ENCODE measurements around the gene PANK1. TPM values are rescaled to one million over a fixed set of nuclear protein-coding genes. Genes with fewer than 3 reads are reported as not detected.

Gene PANK1
- total and polyA plus RNA-seq, 2 of the 8 experiments (the other 6 are each of a cell fraction or from before 2014, with no cell fraction given), result 18.5 to 40.4 TPM

GRCh38 chr10:89615112-89615511 lies 29.9 kb downstream of the PANK1 start (continued):
- TF ChIP-seq, protein P1, sequence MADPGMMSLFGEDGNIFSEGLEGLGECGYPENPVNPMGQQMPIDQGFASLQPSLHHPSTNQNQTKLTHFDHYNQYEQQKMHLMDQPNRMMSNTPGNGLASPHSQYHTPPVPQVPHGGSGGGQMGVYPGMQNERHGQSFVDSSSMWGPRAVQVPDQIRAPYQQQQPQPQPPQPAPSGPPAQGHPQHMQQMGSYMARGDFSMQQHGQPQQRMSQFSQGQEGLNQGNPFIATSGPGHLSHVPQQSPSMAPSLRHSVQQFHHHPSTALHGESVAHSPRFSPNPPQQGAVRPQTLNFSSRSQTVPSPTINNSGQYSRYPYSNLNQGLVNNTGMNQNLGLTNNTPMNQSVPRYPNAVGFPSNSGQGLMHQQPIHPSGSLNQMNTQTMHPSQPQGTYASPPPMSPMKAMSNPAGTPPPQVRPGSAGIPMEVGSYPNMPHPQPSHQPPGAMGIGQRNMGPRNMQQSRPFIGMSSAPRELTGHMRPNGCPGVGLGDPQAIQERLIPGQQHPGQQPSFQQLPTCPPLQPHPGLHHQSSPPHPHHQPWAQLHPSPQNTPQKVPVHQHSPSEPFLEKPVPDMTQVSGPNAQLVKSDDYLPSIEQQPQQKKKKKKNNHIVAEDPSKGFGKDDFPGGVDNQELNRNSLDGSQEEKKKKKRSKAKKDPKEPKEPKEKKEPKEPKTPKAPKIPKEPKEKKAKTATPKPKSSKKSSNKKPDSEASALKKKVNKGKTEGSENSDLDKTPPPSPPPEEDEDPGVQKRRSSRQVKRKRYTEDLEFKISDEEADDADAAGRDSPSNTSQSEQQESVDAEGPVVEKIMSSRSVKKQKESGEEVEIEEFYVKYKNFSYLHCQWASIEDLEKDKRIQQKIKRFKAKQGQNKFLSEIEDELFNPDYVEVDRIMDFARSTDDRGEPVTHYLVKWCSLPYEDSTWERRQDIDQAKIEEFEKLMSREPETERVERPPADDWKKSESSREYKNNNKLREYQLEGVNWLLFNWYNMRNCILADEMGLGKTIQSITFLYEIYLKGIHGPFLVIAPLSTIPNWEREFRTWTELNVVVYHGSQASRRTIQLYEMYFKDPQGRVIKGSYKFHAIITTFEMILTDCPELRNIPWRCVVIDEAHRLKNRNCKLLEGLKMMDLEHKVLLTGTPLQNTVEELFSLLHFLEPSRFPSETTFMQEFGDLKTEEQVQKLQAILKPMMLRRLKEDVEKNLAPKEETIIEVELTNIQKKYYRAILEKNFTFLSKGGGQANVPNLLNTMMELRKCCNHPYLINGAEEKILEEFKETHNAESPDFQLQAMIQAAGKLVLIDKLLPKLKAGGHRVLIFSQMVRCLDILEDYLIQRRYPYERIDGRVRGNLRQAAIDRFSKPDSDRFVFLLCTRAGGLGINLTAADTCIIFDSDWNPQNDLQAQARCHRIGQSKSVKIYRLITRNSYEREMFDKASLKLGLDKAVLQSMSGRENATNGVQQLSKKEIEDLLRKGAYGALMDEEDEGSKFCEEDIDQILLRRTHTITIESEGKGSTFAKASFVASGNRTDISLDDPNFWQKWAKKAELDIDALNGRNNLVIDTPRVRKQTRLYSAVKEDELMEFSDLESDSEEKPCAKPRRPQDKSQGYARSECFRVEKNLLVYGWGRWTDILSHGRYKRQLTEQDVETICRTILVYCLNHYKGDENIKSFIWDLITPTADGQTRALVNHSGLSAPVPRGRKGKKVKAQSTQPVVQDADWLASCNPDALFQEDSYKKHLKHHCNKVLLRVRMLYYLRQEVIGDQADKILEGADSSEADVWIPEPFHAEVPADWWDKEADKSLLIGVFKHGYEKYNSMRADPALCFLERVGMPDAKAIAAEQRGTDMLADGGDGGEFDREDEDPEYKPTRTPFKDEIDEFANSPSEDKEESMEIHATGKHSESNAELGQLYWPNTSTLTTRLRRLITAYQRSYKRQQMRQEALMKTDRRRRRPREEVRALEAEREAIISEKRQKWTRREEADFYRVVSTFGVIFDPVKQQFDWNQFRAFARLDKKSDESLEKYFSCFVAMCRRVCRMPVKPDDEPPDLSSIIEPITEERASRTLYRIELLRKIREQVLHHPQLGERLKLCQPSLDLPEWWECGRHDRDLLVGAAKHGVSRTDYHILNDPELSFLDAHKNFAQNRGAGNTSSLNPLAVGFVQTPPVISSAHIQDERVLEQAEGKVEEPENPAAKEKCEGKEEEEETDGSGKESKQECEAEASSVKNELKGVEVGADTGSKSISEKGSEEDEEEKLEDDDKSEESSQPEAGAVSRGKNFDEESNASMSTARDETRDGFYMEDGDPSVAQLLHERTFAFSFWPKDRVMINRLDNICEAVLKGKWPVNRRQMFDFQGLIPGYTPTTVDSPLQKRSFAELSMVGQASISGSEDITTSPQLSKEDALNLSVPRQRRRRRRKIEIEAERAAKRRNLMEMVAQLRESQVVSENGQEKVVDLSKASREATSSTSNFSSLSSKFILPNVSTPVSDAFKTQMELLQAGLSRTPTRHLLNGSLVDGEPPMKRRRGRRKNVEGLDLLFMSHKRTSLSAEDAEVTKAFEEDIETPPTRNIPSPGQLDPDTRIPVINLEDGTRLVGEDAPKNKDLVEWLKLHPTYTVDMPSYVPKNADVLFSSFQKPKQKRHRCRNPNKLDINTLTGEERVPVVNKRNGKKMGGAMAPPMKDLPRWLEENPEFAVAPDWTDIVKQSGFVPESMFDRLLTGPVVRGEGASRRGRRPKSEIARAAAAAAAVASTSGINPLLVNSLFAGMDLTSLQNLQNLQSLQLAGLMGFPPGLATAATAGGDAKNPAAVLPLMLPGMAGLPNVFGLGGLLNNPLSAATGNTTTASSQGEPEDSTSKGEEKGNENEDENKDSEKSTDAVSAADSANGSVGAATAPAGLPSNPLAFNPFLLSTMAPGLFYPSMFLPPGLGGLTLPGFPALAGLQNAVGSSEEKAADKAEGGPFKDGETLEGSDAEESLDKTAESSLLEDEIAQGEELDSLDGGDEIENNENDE (IDR thresholded peaks at IDR 0.05; ENCODE audit: insufficient replicate concordance, low read length), result no peak
- TF ChIP-seq EZH2 (IDR thresholded peaks at IDR 0.05; ENCODE audit: low read depth, low read length, severe bottlenecking), result no peak
- TF ChIP-seq TBP (IDR thresholded peaks at IDR 0.05; ENCODE audit: low read depth, low read length), result no peak
- TF ChIP-seq JUN (IDR thresholded peaks at IDR 0.05; ENCODE audit: low read depth, low read length), result no peak

All from H1 (cell line).